Epithelial cell of umbilical artery (primary cell): Measurements from ENCODE around the gene GTSF1L. TPM values are rescaled to one million over a fixed set of nuclear protein-coding genes. Genes with fewer than 3 reads are reported as not detected.

Experiments
- total RNA-seq: library from RNA; depleted of rRNA; stranded (reverse); fragments of >200 nt; gene quantifications from 2 replicates; pipeline ENCODE4 v1.2.3, GENCODE V29; 2014

GTSF1L gene
- total RNA-seq = 0.32 TPM in 1 of 2 replicates, not detected in the other

GRCh38 chr20:43726811-43727338 is at the start of gene GTSF1L:
Gene GTSF1L, minus strand, starts transcription at chr20:43727002. Its CDS starts 308 bp downstream, at chr20:43726694.

Other genes starting within 250 kb of the GTSF1L start
- 2.3 and 9.3 TPM in 2 replicates for gene L3MBTL1, start 219.3 kb downstream of the GTSF1L start, total RNA-seq
- gene SGK2, start 168.0 kb downstream of the GTSF1L start, total RNA-seq = not detected in 2 replicates
- gene IFT52, start 136.1 kb downstream of the GTSF1L start, total RNA-seq = 37.7 and 43.9 TPM in 2 replicates
- 19.8 and 19.9 TPM in 2 replicates for gene MYBL2, start 59.9 kb downstream of the GTSF1L start, total RNA-seq
- gene TOX2, start 187.8 kb upstream of the GTSF1L start, total RNA-seq = 1.7 and 3.2 TPM in 2 replicates